Lower leg skin (tissue), 4 donors: ENCODE data around the gene MYOZ1. TPM values are rescaled to one million over a fixed set of nuclear protein-coding genes. Genes with fewer than 3 reads are reported as not detected.

Source experiments
- DNase-seq, 2 donors: peaks; one replicate each; pipeline ENCODE4 v3.0.0-alpha.2; 2019; ENCODE audit warnings: low spot score in 2 of 2
- H3K4me3 ChIP-seq: fragments of 200-600 bp; sonication (generic); 2 replicates; pipeline ENCODE4 v1.5.1; 2017; ENCODE audit warnings: mild to moderate bottlenecking, low read depth; ENCODE audit not compliant: poor library complexity, severe bottlenecking
- POLR2A ChIP-seq, 2 donors: fragments of 450-650 bp; IDR thresholded peaks; one replicate each; pipeline ENCODE4 v1.6.1; 2016 to 2017; ENCODE audit warnings: antibody characterized with exemption in 2 of 2, mild to moderate bottlenecking in 1 of 2, moderate library complexity in 1 of 2
- WGBS, 2 donors: methylation state at CpG; one replicate each; pipeline ENCODE4 v1.1.5; 2018; 5-methylcytosine and 5-hydroxymethylcytosine counted together
- intact Hi-C: fragments of 100-400 bp; cut with DNase I; formaldehyde crosslinking; loops from one replicate; pipeline ENCODE4 v1.15.0; 2023; ENCODE audit warnings: low total_unique reads
- total RNA-seq, 4 donors: library from RNA; depleted of rRNA; stranded (reverse); fragments of >200 nt; gene quantifications; one replicate each; pipeline ENCODE4 v1.1.0, GENCODE V29; 2016
- TF ChIP-seq, protein P1 (sequence below), 3 donors: fragments of 450-650 bp; IDR thresholded peaks; one replicate each; pipeline ENCODE4 v1.5.1; 2016; ENCODE audit warnings: antibody characterized with exemption in 3 of 3, mild to moderate bottlenecking in 3 of 3, moderate library complexity in 2 of 3

The MYOZ1 gene
- total RNA-seq, 4 donors from 2014 or later: 0.27 to 1.4 (median 0.78) TPM; not detected in 1

DNA sequence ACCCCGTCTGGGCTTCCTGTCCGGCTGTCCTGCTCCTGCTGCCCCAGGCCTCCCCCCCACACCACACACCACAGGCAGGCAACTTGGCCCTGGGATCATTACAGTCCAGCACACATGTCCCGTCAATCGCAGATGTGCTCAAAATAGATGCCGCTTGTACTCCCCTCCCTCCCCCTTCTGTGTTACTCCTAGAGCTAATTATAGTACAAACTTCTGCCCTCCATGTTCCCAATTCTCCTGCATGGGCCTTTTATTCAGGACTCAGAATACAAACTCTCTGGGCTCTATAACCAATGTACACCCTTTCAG is 14.7 kb upstream of the MYOZ1 start, which contains the start of gene SYNPO2L:
TSS of gene SYNPO2L (minus strand) at position 40 of the 309 bp plus-strand sequence. CDS start 107 bp downstream, outside the sequence.
- intact Hi-C loops: no loop called here
- no peak for DNase-seq
- WGBS, 2 donors: 80 to 88% methylated on average over 5 of the region's 5 CpGs
- TF ChIP-seq, protein P1, sequence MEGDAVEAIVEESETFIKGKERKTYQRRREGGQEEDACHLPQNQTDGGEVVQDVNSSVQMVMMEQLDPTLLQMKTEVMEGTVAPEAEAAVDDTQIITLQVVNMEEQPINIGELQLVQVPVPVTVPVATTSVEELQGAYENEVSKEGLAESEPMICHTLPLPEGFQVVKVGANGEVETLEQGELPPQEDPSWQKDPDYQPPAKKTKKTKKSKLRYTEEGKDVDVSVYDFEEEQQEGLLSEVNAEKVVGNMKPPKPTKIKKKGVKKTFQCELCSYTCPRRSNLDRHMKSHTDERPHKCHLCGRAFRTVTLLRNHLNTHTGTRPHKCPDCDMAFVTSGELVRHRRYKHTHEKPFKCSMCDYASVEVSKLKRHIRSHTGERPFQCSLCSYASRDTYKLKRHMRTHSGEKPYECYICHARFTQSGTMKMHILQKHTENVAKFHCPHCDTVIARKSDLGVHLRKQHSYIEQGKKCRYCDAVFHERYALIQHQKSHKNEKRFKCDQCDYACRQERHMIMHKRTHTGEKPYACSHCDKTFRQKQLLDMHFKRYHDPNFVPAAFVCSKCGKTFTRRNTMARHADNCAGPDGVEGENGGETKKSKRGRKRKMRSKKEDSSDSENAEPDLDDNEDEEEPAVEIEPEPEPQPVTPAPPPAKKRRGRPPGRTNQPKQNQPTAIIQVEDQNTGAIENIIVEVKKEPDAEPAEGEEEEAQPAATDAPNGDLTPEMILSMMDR (IDR thresholded peaks at IDR 0.05): no peak
- no peak for TF ChIP-seq POLR2A (IDR thresholded peaks at IDR 0.05)
- no peak within 1 kb of the TSS for H3K4me3 ChIP-seq

GRCh38 chr10:73655257-73655989 is 14.1 kb upstream of the MYOZ1 start:
- DNase-seq: no peak
- no peak overlapping the region for H3K4me3 ChIP-seq
- 76 to 77% methylated on average over 12 of the region's 12 CpGs for WGBS, 2 donors
- intact Hi-C loops: no loop called here
- no peak for TF ChIP-seq POLR2A (IDR thresholded peaks at IDR 0.05)
- TF ChIP-seq, protein P1 (IDR thresholded peaks at IDR 0.05): no peak

DNA sequence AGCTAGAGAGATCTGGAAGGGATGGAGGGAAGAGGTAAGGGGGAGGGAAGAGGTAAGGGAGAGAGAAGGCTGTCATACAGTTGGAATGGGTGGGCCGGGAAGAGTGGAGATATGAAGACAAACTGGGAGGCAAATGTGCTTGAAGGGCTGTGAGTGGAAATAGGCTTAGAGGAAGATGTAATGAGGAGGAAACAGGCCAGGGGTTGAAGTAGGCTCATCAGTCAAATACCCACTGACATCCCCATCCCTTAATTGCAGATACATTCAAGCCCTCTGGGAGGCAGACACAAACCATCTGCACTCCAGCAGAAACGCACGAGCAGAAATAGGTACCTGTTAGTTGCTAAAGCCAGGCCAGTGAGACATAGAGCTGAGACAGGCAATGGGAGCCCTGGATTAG is 12.4 kb upstream of the MYOZ1 start:
- no peak for TF ChIP-seq POLR2A (IDR thresholded peaks at IDR 0.05)
- TF ChIP-seq, protein P1 (IDR thresholded peaks at IDR 0.05): no peak
- no peak overlapping the region for H3K4me3 ChIP-seq
- no peak for DNase-seq
- 82 to 86% methylated on average over 3 of the region's 3 CpGs for WGBS, 2 donors
- intact Hi-C loops: no loop called here

DNA sequence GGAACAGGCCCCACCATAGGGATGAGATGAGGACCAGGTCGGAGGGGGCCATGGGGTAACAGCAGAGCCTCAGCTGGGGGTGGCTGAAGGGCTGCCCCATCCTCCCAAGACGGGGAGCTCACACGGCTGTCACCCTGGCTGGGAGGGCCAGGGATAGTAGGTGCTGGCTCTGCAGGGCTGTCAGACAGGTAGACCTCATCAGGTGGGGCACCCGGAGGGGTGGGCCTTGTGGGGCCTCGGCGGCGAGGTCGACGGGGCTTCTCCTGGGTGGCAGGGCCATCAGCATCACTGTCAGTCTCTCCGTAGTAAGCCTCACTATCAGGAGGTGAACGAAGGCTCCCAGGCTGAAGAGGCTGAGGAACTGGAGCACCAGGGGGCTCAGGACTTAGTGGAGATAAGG is 11.9 kb upstream of the MYOZ1 start:
- no peak for DNase-seq
- intact Hi-C loops: no loop called here
- 86 to 92% methylated on average over 11 of the region's 11 CpGs for WGBS, 2 donors
- TF ChIP-seq POLR2A (IDR thresholded peaks at IDR 0.05): no peak
- TF ChIP-seq, protein P1 (IDR thresholded peaks at IDR 0.05): no peak
- H3K4me3 ChIP-seq: no peak overlapping the region

GRCh38 chr10:73650537-73651331 is 9.5 kb upstream of the MYOZ1 start:
- no peak overlapping the region for H3K4me3 ChIP-seq
- 79 to 81% methylated on average over 5 of the region's 5 CpGs for WGBS, 2 donors
- DNase-seq: no peak
- intact Hi-C loops: no loop called here
- no peak for TF ChIP-seq POLR2A (IDR thresholded peaks at IDR 0.05)
- TF ChIP-seq, protein P1 (IDR thresholded peaks at IDR 0.05): no peak
